Neuronal stem cell (in vitro differentiated cells): ENCODE measurements around the gene SH2D4B. TPM values are rescaled to one million over a fixed set of nuclear protein-coding genes. Genes with fewer than 3 reads are reported as not detected.
A peak's percentile ranks its signal among the peaks of the same experiment; 100 is the strongest.

Source experiments
- DNase-seq: peaks from one replicate; pipeline ENCODE4 v3.0.0-alpha.2; 2013; ENCODE audit warnings: low spot score
- H2AFZ ChIP-seq: one replicate; pipeline ENCODE4 v1.6.1; 2013; ENCODE audit warnings: mild to moderate bottlenecking, low read length, inconsistent platforms
- H2AK5ac ChIP-seq: 2 replicates; pipeline ENCODE4 v1.6.1; 2013; ENCODE audit warnings: low read depth, mild to moderate bottlenecking, inconsistent platforms, low read length, moderate library complexity, mixed read lengths
- H2BK120ac ChIP-seq: 2 replicates; pipeline ENCODE4 v1.6.1; 2013; ENCODE audit warnings: low read depth, mild to moderate bottlenecking, inconsistent platforms, low read length, moderate library complexity, mixed read lengths
- H2BK12ac ChIP-seq: one replicate; pipeline ENCODE4 v1.6.1; 2013; ENCODE audit warnings: low read length, inconsistent platforms
- H2BK15ac ChIP-seq: 2 replicates; pipeline ENCODE4 v1.6.1; 2013; ENCODE audit warnings: mild to moderate bottlenecking, low read length, inconsistent platforms, mixed read lengths
- H2BK5ac ChIP-seq: one replicate; pipeline ENCODE4 v1.6.1; 2013; ENCODE audit warnings: inconsistent platforms, mild to moderate bottlenecking, low read length, moderate library complexity
- H3K14ac ChIP-seq: one replicate; pipeline ENCODE4 v1.6.1; 2013; ENCODE audit warnings: low read length, inconsistent platforms
- H3K18ac ChIP-seq: 2 replicates; pipeline ENCODE4 v1.6.1; 2013; ENCODE audit warnings: low read length, inconsistent platforms
- H3K23ac ChIP-seq: 2 replicates; pipeline ENCODE4 v1.6.1; 2013; ENCODE audit warnings: low read depth, mild to moderate bottlenecking, mixed read lengths, low read length, inconsistent platforms; ENCODE audit not compliant: poor library complexity
- H3K27ac ChIP-seq: replicated peaks from 3 replicates; pipeline ENCODE4 v1.5.1; 2013; ENCODE audit warnings: low read length, inconsistent platforms
- H3K27me3 ChIP-seq, 3 experiments: 2 replicates each; pipeline ENCODE4 v1.6.1; 2013; ENCODE audit warnings: low read length in 3 of 3, mild to moderate bottlenecking in 2 of 3, inconsistent platforms in 1 of 3, low read depth in 1 of 3, mixed read lengths in 1 of 3, moderate library complexity in 1 of 3; ENCODE audit not compliant: control insufficient read depth in 3 of 3, insufficient read depth in 3 of 3
- H3K36me3 ChIP-seq, 2 donors: replicated peaks in 1 of 2; 2 replicates each; pipeline ENCODE4 v1.6.1; 2013; ENCODE audit warnings: low read length in 2 of 2; ENCODE audit not compliant: control insufficient read depth in 2 of 2, insufficient read depth in 2 of 2
- H3K4ac ChIP-seq: 2 replicates; pipeline ENCODE4 v1.6.1; 2013; ENCODE audit warnings: inconsistent platforms, mild to moderate bottlenecking, low read length, moderate library complexity
- H3K4me1 ChIP-seq, 2 donors: 1 replicate in 1 of 2; 2 replicates in 1 of 2; pipeline ENCODE4 v1.6.1; 2013; ENCODE audit warnings: low read length in 2 of 2, low read depth in 1 of 2; ENCODE audit not compliant: control insufficient read depth in 2 of 2, insufficient read depth in 1 of 2
- H3K4me2 ChIP-seq: one replicate; pipeline ENCODE4 v1.6.1; 2013; ENCODE audit warnings: mild to moderate bottlenecking, low read length, inconsistent platforms; ENCODE audit not compliant: insufficient read depth, poor library complexity, severe bottlenecking
- H3K4me3 ChIP-seq, 2 donors: 2 replicates each; pipeline ENCODE4 v1.5.1; 2013; ENCODE audit warnings: low read length in 2 of 2, mild to moderate bottlenecking in 2 of 2, inconsistent platforms in 1 of 2, moderate library complexity in 1 of 2
- H3K79me1 ChIP-seq: one replicate; pipeline ENCODE4 v1.6.1; 2013; ENCODE audit warnings: low read depth, mild to moderate bottlenecking, inconsistent platforms, low read length, moderate library complexity
- H3K9ac ChIP-seq: one replicate; pipeline ENCODE4 v1.6.1; 2013; ENCODE audit warnings: mild to moderate bottlenecking, low read depth, low read length, inconsistent platforms; ENCODE audit not compliant: poor library complexity
- H3K9me3 ChIP-seq, 2 donors: replicated peaks in 1 of 2; 2 replicates each; pipeline versions ENCODE3 to v1.6.1; 2013; ENCODE audit warnings: low read length in 2 of 2, mild to moderate bottlenecking in 2 of 2, inconsistent platforms in 1 of 2, low read depth in 1 of 2, mixed read lengths in 1 of 2, moderate library complexity in 1 of 2; ENCODE audit not compliant: control insufficient read depth in 2 of 2, insufficient read depth in 1 of 2
- H4K8ac ChIP-seq: one replicate; pipeline ENCODE4 v1.6.1; 2013; ENCODE audit warnings: low read depth, mild to moderate bottlenecking, inconsistent platforms, low read length, moderate library complexity
- H4K91ac ChIP-seq: one replicate; pipeline ENCODE4 v1.6.1; 2013; ENCODE audit warnings: low read length, low read depth, mild to moderate bottlenecking, inconsistent platforms; ENCODE audit not compliant: poor library complexity
- WGBS, 2 donors: extraction: QIAGEN DNeasy Blood & Tissue Kit; methylation state at CpG; one replicate each; pipeline ENCODE4 v1.1.7; 2013; ENCODE audit warnings: missing lambda C conversion rate in 2 of 2, mixed read lengths in 1 of 2; ENCODE audit not compliant: insufficient read length in 2 of 2, insufficient replicate concordance in 1 of 2; ENCODE audit errors: extremely low coverage in 2 of 2; 5-methylcytosine and 5-hydroxymethylcytosine counted together
- polyA plus RNA-seq, 2 experiments: library from polyadenylated mRNA; stranded (reverse); fragments of 200-250 nt; gene quantifications; one replicate each; pipeline ENCODE4 v1.2.3, GENCODE V29; 2013

Gene SH2D4B
- 0.04 TPM for polyA plus RNA-seq (2013, experiment 1 of 2)
- 0.04 TPM for polyA plus RNA-seq (2013, experiment 2 of 2)

DNA sequence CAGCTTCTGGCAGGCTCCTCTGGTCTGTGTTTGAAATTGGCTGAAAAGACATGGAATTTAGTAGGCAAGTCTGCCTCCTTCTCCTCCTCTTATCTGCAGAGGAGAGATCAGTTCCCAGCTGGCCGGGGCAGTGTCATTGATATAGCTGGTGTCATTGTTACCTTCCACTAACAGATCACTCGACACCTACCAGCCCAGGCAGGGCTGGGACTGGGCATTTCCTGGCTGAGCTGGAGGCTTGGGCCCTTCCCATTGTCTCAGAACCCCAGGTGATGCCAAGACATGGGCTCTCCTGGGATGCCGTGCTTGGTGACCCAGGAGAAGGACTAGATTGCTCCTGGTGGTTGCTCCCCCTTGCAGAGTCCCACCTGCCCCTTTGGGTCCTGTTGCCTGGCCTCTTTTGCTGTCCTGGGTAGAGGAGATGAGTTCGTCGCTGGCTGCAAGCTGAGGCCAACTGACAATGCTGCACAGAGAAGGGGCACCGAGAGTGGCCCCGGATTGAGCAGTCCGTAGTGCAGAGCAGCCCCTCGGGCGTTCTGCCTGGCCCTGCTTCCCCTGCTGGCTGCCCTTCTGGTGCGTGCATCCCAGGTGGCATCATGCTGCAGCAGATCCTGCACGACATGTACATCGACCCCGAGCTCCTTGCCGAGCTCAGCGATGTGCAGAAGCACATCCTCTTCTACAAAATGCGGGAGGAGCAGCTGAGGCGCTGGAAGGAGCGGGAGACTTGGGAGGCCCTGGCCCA, at the start of gene SH2D4B:
TSS of gene SH2D4B (plus strand) at position 167 of the 745 bp plus-strand sequence. CDS start at position 597, 430 bp downstream.
- Histone ChIP-seq H3K4me2 (no peak within 1 kb of the TSS), H2AFZ (no peak within 1 kb of the TSS), H3K4ac (peak within 1 kb of the TSS; percentile 1), H3K4me3 (no peak within 1 kb of the TSS), H2AK5ac (no peak within 1 kb of the TSS), H2BK12ac (no peak within 1 kb of the TSS), H3K4me1 (peaks cover 0 to 16% of the 10 kb centered on the region in 2 donors), H3K9me3 (no peaks in the 10 kb centered on the region), H3K27me3 (no peaks in the 10 kb centered on the region), H3K9ac (no peak within 1 kb of the TSS), H2BK120ac (peak within 1 kb of the TSS; percentile 2), H2BK5ac (peak within 1 kb of the TSS; percentile 46), H3K27ac (no peak within 1 kb of the TSS), H3K23ac (peak within 1 kb of the TSS; percentile 34), H3K79me1 (peaks cover 2% of the 10 kb centered on the region), H3K36me3 (no peaks in the 10 kb centered on the region), H4K91ac (no peak within 1 kb of the TSS), H3K18ac (peak within 1 kb of the TSS; percentile 72), H2BK15ac (peak within 1 kb of the TSS; percentile 73), H3K14ac (peak within 1 kb of the TSS; percentile 31), H4K8ac (no peak within 1 kb of the TSS)
- DNase-seq, result no peak
- no CpG with 5 or more reads among the region's 19 CpGs for WGBS, 2 donors

DNA sequence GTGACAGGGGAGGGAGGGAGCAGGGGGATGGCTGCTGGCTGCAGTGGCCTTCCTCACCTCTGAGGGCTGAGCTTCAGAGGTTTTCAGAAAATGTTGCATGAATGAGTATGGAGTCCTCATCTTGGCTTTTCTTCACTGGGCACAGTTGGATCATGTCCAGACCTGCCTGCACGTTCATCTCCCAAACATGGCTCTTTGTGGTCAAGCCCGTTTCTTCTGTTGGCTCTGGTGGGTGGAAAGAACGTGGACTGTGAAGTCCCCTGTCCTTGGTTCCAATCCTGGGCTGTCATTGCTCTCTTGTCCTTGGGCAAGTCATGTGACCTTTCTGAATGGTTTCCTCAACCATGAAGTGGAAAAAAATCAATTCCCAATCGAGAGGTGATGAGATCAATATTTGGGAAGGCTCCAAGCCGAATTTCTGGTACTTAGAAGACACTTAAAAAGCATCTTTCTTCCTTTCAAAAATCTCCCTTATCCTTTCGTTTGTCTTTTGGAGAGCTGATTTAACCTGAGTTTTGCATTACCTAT, 49.1 kb upstream of the SH2D4B start:
- Histone ChIP-seq H4K91ac (no peak overlapping the region), H3K9me3 (peaks cover 0 to 2% of the 10 kb centered on the region in 2 donors), H2BK120ac (no peak overlapping the region), H3K27me3 (no peaks in the 10 kb centered on the region), H2BK5ac (no peak overlapping the region), H3K79me1 (peaks cover 18% of the 10 kb centered on the region), H3K4me2 (no peak overlapping the region), H2BK12ac (no peak overlapping the region), H3K4me3 (no peak overlapping the region), H3K36me3 (peaks cover 27 to 57% of the 10 kb centered on the region in 2 donors), H3K9ac (no peak overlapping the region), H2AFZ (no peak overlapping the region), H2AK5ac (no peak overlapping the region), H3K4ac (no peak overlapping the region), H3K23ac (no peak overlapping the region), H3K18ac (no peak overlapping the region), H4K8ac (no peak overlapping the region), H3K4me1 (peaks cover 20 to 28% of the 10 kb centered on the region in 2 donors), H2BK15ac (no peak overlapping the region), H3K27ac (no peak overlapping the region), H3K14ac (no peak overlapping the region)
- DNase-seq, result no peak
- no CpG with 5 or more reads among the region's 6 CpGs for WGBS, 2 donors

DNA sequence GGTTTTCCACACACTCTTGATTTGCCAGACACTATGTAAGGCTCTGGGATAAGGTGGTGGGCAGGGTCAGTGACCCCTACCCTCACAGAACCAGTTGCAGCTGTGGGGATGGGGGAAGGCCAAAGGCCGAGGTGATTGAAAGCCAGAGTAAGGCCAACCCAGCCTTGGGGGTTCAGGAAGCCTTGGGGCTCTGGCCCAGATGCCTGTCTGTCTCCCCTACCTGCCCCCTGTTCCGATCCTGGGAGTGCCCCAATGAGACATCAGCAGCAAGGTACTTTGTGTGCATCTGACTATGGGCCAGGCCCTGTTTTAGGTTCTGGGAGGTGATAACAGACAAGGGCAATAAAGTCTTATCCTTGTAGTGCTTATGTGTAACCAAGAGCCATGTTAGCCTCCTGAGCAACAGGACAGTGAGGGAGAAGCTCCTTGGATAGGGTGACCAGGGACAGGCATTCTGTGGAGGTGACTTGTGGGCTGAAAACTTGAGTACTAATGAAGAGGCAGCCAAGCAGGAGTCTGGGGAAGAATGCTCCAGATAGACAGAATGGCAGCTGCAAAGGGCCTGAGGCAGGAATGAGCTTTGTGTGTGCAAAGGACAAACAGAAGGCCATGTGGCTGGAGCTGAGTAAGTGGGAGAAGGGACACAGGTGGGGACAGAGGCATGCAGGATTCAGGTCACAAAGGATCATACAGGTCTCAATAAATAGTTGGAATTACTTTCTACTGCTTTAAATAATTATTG, 48.2 kb upstream of the SH2D4B start:
- H3K4me2 ChIP-seq, result no peak overlapping the region
- no peak overlapping the region for H4K8ac ChIP-seq
- H3K36me3 ChIP-seq, result peaks cover 27 to 66% of the 10 kb centered on the region in 2 donors
- H3K4ac ChIP-seq, result no peak overlapping the region
- peak overlapping the region; percentile 3 for H3K14ac ChIP-seq
- peak overlapping the region; percentile 21 for H3K18ac ChIP-seq
- peaks cover 21 to 26% of the 10 kb centered on the region in 2 donors for H3K4me1 ChIP-seq
- H2BK15ac ChIP-seq, result no peak overlapping the region
- no peak overlapping the region for H2BK120ac ChIP-seq
- no peak overlapping the region for H2AFZ ChIP-seq
- H3K27ac ChIP-seq, result no peak overlapping the region
- H2BK12ac ChIP-seq, result no peak overlapping the region
- H2BK5ac ChIP-seq, result no peak overlapping the region
- no peaks in the 10 kb centered on the region for H3K27me3 ChIP-seq
- DNase-seq, result no peak
- no peak overlapping the region for H4K91ac ChIP-seq
- peak overlapping the region; percentile 15 for H3K9ac ChIP-seq
- H3K4me3 ChIP-seq, result no peak overlapping the region
- no CpG with 5 or more reads among the region's 2 CpGs for WGBS, 2 donors
- H2AK5ac ChIP-seq, result no peak overlapping the region
- no peak overlapping the region for H3K23ac ChIP-seq
- H3K79me1 ChIP-seq, result peaks cover 18% of the 10 kb centered on the region
- peaks cover 0 to 2% of the 10 kb centered on the region in 2 donors for H3K9me3 ChIP-seq
